Placental epithelial cell (primary cell): Measurements from ENCODE around the gene ADGRF4. TPM values are rescaled to one million over a fixed set of nuclear protein-coding genes. Genes with fewer than 3 reads are reported as not detected.

Experiments used
- total RNA-seq: library from RNA; depleted of rRNA; stranded (reverse); fragments of >200 nt; gene quantifications from 2 replicates; pipeline ENCODE4 v1.2.3, GENCODE V29; 2012

The ADGRF4 gene, protein sequence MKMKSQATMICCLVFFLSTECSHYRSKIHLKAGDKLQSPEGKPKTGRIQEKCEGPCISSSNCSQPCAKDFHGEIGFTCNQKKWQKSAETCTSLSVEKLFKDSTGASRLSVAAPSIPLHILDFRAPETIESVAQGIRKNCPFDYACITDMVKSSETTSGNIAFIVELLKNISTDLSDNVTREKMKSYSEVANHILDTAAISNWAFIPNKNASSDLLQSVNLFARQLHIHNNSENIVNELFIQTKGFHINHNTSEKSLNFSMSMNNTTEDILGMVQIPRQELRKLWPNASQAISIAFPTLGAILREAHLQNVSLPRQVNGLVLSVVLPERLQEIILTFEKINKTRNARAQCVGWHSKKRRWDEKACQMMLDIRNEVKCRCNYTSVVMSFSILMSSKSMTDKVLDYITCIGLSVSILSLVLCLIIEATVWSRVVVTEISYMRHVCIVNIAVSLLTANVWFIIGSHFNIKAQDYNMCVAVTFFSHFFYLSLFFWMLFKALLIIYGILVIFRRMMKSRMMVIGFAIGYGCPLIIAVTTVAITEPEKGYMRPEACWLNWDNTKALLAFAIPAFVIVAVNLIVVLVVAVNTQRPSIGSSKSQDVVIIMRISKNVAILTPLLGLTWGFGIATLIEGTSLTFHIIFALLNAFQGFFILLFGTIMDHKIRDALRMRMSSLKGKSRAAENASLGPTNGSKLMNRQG
- 5.1 and 24.8 TPM in 2 replicates for total RNA-seq

GRCh38 chr6:47698342-47698787 lies at the start of gene ADGRF4:
Gene ADGRF4, plus strand, starts transcription at chr6:47698580. Its CDS starts 8,666 bp downstream, at chr6:47707246.

Other genes starting within 250 kb of the ADGRF4 start
- 31.7 and 34.2 TPM in 2 replicates for gene CD2AP, start 220.8 kb upstream of the ADGRF4 start, total RNA-seq
- gene OPN5, start 83.5 kb downstream of the ADGRF4 start, total RNA-seq = not detected in 2 replicates